ENCODE data around the gene PRDM16. TPM values are rescaled to one million over a fixed set of nuclear protein-coding genes. Genes with fewer than 3 reads are reported as not detected.

The PRDM16 gene
- total and polyA plus RNA-seq, 2 of the 13 experiments (the other 11 are each of a cell fraction or from before 2014, with no cell fraction given) = 0.15 to 0.81 TPM

DNA sequence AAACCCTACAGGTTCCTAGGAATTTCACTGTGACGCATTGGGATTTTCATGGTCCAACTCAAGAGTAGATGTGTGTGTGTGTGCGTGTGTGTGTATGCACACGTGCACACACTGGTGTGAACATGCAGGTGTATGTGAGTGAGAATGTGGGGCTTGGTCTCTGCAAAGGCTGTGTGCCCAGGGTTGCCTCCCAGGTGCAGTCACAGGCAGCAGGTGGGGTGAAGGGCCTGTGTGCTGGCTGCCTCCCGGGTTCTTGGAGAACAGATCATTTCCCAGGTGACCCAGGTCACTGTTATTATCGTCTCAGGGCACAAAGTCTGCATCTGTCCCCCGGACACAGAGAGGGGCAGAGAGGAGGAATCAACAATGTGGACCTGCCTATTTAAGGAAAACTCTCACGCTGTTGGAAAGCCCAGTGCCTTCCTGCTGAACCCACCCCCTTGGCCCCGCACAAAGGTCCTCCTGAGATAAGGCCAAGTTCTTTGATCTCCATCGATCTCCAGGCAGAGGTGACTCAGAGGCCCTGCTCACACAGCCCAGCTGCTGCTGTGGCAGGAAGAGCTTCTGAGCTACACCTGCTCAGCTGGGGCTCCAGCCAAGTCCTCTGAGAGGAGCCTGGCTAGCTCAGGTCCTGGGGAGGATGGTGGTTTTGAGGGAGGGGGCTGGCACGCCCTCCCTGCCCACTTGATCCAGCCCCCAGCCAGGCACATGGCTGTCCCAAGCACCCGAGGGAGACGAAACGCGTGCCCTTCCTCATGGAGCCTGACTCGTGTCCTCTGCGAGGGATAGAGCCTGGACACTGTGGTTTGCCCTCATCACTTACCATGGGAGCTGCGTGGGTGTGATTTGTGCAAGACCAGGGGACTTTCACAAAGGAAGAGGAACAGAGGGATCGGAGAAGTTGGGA lies 251.5 kb downstream of the PRDM16 start:
- peak overlapping the region; percentile 55 to 74 (median 58) for H3K4me3 ChIP-seq (replicated peaks in 1 of 3; ENCODE audit: insufficient read depth in 1 of 3, low read depth in 2 of 3, low read length in 3 of 3)
- H3K4me1 ChIP-seq (ENCODE audit: insufficient read depth, low read length) = peaks cover 86% of the 10 kb centered on the region
- intact Hi-C loops (cut with micrococcal nuclease; ENCODE audit: unreplicated experiment) = loop anchor here (1.0 to 2.0 kb wide), 3 partner anchors 27 to 254 kb away; no protein-coding TSS in a partner anchor
- ChIA-PET CTCF (ENCODE audit: low intra/inter-chr PET ratio, low total read pairs) (interaction anchor here (1.4 to 1.7 kb wide), 3 partner anchors 29 to 254 kb away, joined by 4 to 8 read pairs (median 6); no protein-coding TSS in a partner anchor), POLR2A (interaction anchor here (0.9 to 2.9 kb wide), 22 partner anchors 8 to 253 kb away, joined by 3 to 54 read pairs (median 4); no protein-coding TSS in a partner anchor)
- BruUV-seq (replicated peaks) = no TSS peak
- H3K4me2 ChIP-seq (ENCODE audit: low read depth, low read length) = peak overlapping the region; percentile 95
- in situ Hi-C loops (cut with HindIII; ENCODE audit: extremely low pct_ligation_motif_present, low pct_unique_long_range_greater_than_20kb) = no loop called here
- peak overlapping the region; percentile 83 for H3K9ac ChIP-seq (ENCODE audit: insufficient read depth, low read depth, low read length)
- no peaks in the 10 kb centered on the region; a peak in 1 of 5 replicates for H3K27me3 ChIP-seq (ENCODE audit: control insufficient read depth in 1 of 2, insufficient read depth in 2 of 2, low read length in 2 of 2)
- H4K20me1 ChIP-seq (ENCODE audit: insufficient read depth, low read length) = no peaks in the 10 kb centered on the region
- no peaks in the 10 kb centered on the region; a peak in 1 of 5 replicates for H3K36me3 ChIP-seq (replicated peaks in 1 of 2; ENCODE audit: control insufficient read depth in 1 of 2, insufficient read depth in 2 of 2, low read length in 2 of 2)
- peak; percentile 99 for DNase-seq (ENCODE audit: low spot score)
- peak; percentile 88 for ATAC-seq
- H3K79me2 ChIP-seq (ENCODE audit: insufficient read depth, low read length) = peaks cover 15% of the 10 kb centered on the region
- WGBS (ENCODE audit: low lambda C conversion rate) = 2% methylated on average over 14 of the region's 18 CpGs
- H3K27ac ChIP-seq (ENCODE audit: extremely low read length, insufficient read depth, low read length) = peak overlapping the region; percentile 81
- H2AFZ ChIP-seq (ENCODE audit: low read length) = no peak overlapping the region
- H3K9me3 ChIP-seq (ENCODE audit: low read length) = no peaks in the 10 kb centered on the region
- peak; percentile 100 for FAIRE-seq
- no peak for TF ChIP-seq NFATC3 (CRISPR knock-in tag; IDR thresholded peaks at IDR 0.05)
- no peak for TF ChIP-seq SNAPC4 (CRISPR knock-in tag; IDR thresholded peaks at IDR 0.05)
- TF ChIP-seq ZNF570 (CRISPR knock-in tag; IDR thresholded peaks at IDR 0.05; ENCODE audit: borderline replicate concordance) = no peak; the same call in 1 of the 2 replicates
- peak; percentile 87 for TF ChIP-seq FOXA3 (CRISPR knock-in tag; IDR thresholded peaks at IDR 0.05)
- TF ChIP-seq ZNF83 (CRISPR knock-in tag; IDR thresholded peaks at IDR 0.05; ENCODE audit: borderline replicate concordance) = no peak
- TF ChIP-seq KDM2A (CRISPR knock-in tag; IDR thresholded peaks at IDR 0.05; ENCODE audit: borderline replicate concordance, low read depth) = peak; percentile 82; the same call in 1 of the 2 replicates
- TF ChIP-seq ZNF558 (CRISPR knock-in tag; IDR thresholded peaks at IDR 0.05; ENCODE audit: borderline replicate concordance) = 0 out of 2 replicates have a peak, but pooled peaks have one; percentile 4
- TF ChIP-seq E2F2 (CRISPR knock-in tag; IDR thresholded peaks at IDR 0.05; ENCODE audit: borderline replicate concordance) = no peak
- peak; percentile 83; the same call in 1 of the 2 replicates for TF ChIP-seq ELF4 (CRISPR knock-in tag; IDR thresholded peaks at IDR 0.05; ENCODE audit: borderline replicate concordance)
- TF ChIP-seq, protein P1, sequence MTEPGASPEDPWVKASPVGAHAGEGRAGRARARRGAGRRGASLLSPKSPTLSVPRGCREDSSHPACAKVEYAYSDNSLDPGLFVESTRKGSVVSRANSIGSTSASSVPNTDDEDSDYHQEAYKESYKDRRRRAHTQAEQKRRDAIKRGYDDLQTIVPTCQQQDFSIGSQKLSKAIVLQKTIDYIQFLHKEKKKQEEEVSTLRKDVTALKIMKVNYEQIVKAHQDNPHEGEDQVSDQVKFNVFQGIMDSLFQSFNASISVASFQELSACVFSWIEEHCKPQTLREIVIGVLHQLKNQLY (CRISPR knock-in tag; IDR thresholded peaks at IDR 0.05) = peak; percentile 93
- TF ChIP-seq TCF12 (IDR thresholded peaks at IDR 0.05) = no peak
- TF ChIP-seq TCF12 (CRISPR knock-in tag; IDR thresholded peaks at IDR 0.05) = peak; percentile 98
- TF ChIP-seq RFXANK (CRISPR knock-in tag; IDR thresholded peaks at IDR 0.05) = peak; percentile 49; the same call in 1 of the 2 replicates
- TF ChIP-seq ZNF224 (CRISPR knock-in tag; IDR thresholded peaks at IDR 0.05) = peak; percentile 90; the same call in 1 of the 2 replicates
